GM10248 (cell line): ENCODE data around the gene TK2.
A peak's percentile ranks its signal among the peaks of the same experiment; 100 is the strongest.
"Not testable (repeated sequence)": the region's sequence is repeated elsewhere in the genome, so short reads cannot be mapped to it uniquely, and the experiment has no call there.

Experiments used
- CTCF ChIA-PET: fragments of 300-600 bp; sonication (Branson Sonifier 250); formaldehyde crosslinking; extraction: SDS; loops from one replicate; lab custom pipeline; 2021; ENCODE audit warnings: antibody characterized with exemption; lab: Yijun Ruan, JAX
- POLR2A ChIA-PET: fragments of 350-650 bp; sonication (Branson Sonifier 250); formaldehyde crosslinking; extraction: SDS; loops from one replicate; lab custom pipeline; 2020; ENCODE audit warnings: antibody characterized with exemption; lab: Yijun Ruan, JAX
- DNase-seq: peaks from one replicate; pipeline ENCODE4 v3.0.0; 2012; ENCODE audit errors: extremely low spot score
- TF ChIP-seq, protein P1 (sequence below): IDR thresholded peaks from 2 replicates; pipeline ENCODE4 v1.5.1; 2012; ENCODE audit warnings: mild to moderate bottlenecking, low read depth; ENCODE audit errors: extremely low read depth, missing control alignments, control extremely low read depth

TK2 gene

DNA sequence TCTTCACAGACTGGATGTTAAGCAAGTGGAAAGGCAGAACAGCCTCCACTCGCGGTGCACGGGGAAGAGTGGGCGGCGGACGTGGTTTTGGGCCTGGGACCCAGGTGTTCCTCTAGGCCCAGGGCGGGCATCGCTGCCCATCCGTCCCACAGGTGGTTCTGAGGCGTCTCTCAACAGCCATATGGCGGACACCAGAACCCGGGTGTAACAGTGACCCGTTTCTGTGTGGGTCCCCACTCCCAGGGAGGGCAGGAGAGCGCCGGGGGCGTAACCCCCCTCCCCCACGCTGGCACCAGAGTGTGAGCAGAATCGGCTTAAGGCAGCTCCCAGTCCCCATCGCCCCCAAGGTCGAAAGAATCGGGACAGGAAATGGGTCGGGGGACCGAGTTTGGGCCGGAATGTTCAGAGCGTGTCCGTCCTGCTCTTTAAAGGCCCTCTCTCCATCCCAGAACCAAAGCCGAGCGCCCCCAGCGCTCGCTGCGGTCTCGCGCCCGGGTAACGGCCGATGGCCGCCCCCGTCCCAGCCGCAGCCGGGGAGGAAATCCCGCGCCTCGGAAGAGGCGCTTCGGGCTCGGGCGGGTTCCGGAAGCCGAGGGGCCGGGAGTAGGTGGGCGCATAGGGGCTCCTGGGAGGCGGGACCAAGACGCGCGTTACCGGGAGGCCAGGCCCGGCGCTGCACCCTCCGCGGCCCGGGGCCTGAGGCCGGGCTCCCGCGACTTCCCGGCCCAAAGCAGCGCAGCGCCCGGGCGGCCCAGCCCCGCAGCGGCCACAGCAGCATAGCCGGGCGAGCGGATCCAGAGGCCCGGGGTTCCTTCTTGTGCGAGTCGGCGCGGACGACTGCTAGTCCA is at the start of gene TK2:
Gene TK2 (minus strand): TSS at position 839 of the 848 bp plus-strand sequence. CDS start 61 bp downstream, at position 778.
- TF ChIP-seq, protein P1, sequence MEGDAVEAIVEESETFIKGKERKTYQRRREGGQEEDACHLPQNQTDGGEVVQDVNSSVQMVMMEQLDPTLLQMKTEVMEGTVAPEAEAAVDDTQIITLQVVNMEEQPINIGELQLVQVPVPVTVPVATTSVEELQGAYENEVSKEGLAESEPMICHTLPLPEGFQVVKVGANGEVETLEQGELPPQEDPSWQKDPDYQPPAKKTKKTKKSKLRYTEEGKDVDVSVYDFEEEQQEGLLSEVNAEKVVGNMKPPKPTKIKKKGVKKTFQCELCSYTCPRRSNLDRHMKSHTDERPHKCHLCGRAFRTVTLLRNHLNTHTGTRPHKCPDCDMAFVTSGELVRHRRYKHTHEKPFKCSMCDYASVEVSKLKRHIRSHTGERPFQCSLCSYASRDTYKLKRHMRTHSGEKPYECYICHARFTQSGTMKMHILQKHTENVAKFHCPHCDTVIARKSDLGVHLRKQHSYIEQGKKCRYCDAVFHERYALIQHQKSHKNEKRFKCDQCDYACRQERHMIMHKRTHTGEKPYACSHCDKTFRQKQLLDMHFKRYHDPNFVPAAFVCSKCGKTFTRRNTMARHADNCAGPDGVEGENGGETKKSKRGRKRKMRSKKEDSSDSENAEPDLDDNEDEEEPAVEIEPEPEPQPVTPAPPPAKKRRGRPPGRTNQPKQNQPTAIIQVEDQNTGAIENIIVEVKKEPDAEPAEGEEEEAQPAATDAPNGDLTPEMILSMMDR: peak; percentile 34
- POLR2A ChIA-PET: no interaction called here
- peak; percentile 81 for DNase-seq
- CTCF ChIA-PET: interaction anchor here (0.7 to 5.3 kb wide), 3 partner anchors 14 to 40 kb away, joined by 3 to 33 read pairs (median 5); no protein-coding TSS in a partner anchor

DNA sequence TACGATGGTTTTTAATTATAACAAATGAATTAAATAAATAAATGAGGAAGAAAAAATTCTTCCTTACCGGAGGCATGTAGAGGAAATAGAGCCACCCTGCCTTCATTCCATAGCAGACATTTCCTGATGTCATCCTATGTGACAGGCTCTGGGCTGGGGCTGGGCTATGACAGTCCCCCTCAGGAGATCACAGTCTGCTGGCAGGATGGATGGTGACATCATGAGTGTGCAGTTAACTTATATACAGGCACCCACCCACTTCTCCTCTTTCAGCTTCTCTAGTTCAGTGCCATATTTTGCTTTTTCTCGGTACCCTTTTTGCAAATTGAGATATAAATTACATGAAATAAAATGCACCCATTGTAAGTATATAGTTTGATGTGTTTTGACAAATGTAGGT is 48.2 kb upstream of the TK2 start:
- TF ChIP-seq, protein P1: no peak
- no peak for DNase-seq
- POLR2A ChIA-PET: no interaction called here
- CTCF ChIA-PET: interaction anchor here (1.5 to 5.7 kb wide), 4 partner anchors 8 to 254 kb away, joined by 3 to 32 read pairs (median 13); no protein-coding TSS in a partner anchor

DNA sequence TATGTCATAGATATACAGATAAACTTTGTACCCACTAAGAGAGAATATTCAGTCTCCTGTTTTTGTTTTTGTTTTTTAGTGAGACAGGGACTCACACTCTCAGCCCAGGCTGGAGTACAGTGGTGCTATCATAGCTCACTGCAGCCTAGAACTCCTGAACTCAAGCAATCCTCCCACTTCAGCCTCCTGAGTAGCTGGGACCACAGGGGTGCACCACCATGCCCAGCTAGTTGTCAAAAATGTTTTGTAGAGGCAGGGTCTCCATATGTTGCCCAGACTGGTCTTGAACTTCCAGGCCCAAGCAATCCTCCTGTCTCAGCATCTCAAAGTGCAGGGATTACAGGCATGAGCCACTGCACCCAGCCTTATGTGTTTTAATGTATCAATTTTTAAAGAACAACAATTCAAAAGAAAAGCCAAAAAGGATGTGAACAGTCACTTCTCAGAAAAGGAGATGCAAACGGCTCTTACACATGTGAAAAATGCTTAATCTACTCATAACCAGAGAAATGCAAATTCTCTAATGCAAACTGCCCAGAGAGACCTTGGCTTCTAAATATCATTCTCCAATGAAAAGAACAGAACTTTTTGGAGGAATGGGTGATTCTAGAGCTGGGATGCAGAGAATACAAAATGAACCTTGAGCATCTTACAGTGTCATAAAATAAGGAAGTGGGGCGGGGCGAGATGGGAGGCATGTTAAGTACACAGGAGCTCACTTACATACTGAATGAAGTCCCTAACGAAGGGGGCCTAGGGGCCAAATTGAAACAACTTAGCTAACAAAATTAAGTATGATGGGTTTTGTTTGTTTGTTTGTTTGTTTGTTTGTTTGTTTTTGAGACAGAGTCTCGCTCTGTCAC is 47.3 kb upstream of the TK2 start:
- no peak for DNase-seq
- ChIA-PET POLR2A (no interaction called here), CTCF (interaction anchor here (1.5 to 5.7 kb wide), 5 partner anchors 7 to 283 kb away, joined by 3 to 32 read pairs (median 3); no protein-coding TSS in a partner anchor)
- TF ChIP-seq, protein P1: no peak

DNA sequence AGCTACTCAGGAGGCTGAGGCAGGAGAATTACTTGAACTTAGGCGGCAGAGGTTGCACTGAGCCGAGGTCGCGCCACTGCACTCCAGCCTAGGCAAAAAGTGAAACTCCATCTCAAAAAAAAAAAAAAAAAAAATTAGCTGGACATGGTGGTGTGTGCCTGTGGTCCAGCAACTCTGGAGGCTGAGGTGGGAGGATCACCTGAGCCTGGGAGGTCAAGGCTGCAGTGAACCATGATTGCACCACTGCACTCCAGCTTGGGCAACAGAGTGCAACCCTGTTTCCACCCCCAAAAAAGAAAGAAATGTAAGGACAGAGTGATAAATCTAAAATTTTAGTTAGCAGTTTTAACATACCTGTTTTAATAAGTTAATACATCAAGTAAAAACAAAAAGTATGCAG is 46.6 kb upstream of the TK2 start:
- ChIA-PET CTCF (interaction anchor here (1.5 to 4.4 kb wide), 4 partner anchors 11 to 282 kb away, joined by 3 to 32 read pairs (median 3); no protein-coding TSS in a partner anchor), POLR2A (interaction anchor here (0.6 kb wide), 1 partner anchor 22 kb away, joined by 3 read pairs; no protein-coding TSS in a partner anchor)
- DNase-seq: not testable (repeated sequence)

DNA sequence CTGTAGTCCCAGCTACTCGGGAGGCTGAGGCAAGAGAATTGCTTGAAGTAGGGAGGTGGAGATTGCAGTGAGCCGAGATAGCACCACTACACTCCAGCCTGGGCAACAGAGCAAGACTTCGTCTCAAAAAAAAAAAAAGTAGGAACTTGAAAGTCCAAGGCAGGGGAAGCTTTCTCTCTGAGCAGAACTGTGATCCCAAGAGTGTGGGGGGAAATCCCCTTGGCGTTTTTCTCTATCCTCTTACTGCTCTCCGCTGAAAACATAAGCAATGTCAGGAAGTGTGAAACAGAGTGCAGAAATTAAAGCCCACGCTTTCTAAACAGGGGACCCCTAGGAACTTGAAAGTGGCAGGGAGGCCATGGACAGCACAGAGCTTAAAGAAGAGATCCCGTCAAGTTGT is 44.8 kb upstream of the TK2 start:
- ChIA-PET CTCF (interaction anchor here (0.9 to 3.2 kb wide), 9 partner anchors 9 to 236 kb away, joined by 3 to 9 read pairs (median 4); partner anchors contain the start of gene NAE1), POLR2A (no interaction called here)
- TF ChIP-seq, protein P1: no peak
- no peak for DNase-seq

DNA sequence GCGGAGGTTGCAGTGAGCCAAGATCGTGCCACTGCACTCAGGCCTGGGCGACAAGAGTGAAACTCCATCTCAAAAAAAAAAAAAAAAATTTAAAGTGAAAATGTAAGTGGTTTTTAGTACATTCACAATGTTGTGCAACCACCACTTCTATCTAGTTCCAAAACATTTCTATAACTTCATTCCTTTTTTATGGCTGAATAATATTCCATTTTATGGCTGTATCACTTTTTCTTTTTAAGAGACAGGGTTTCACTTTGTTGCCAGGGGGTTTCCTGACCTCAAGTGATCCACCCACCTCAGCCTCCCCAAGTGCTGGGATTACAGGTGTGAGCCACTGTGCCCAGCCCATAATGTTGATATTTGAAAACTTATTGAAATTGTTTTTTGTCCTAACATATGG is 42.9 kb upstream of the TK2 start:
- TF ChIP-seq, protein P1: no peak
- ChIA-PET POLR2A (no interaction called here), CTCF (interaction anchor here (1.6 kb wide), 1 partner anchor 16 kb away, joined by 3 read pairs; no protein-coding TSS in a partner anchor)
- no peak for DNase-seq
